ENCODE results near the gene POU5F1.

- TF ChIP-seq, protein P1, sequence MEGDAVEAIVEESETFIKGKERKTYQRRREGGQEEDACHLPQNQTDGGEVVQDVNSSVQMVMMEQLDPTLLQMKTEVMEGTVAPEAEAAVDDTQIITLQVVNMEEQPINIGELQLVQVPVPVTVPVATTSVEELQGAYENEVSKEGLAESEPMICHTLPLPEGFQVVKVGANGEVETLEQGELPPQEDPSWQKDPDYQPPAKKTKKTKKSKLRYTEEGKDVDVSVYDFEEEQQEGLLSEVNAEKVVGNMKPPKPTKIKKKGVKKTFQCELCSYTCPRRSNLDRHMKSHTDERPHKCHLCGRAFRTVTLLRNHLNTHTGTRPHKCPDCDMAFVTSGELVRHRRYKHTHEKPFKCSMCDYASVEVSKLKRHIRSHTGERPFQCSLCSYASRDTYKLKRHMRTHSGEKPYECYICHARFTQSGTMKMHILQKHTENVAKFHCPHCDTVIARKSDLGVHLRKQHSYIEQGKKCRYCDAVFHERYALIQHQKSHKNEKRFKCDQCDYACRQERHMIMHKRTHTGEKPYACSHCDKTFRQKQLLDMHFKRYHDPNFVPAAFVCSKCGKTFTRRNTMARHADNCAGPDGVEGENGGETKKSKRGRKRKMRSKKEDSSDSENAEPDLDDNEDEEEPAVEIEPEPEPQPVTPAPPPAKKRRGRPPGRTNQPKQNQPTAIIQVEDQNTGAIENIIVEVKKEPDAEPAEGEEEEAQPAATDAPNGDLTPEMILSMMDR (IDR thresholded peaks at IDR 0.05 in 8 of 11, conservative IDR thresholded peaks at IDR 0.05 in 3 of 11) = no peak
- no peak for TF ChIP-seq POLR2AphosphoS5 (IDR thresholded peaks at IDR 0.05)
Observed at GRCh38 chr6:31214516-31214915, 44.0 kb upstream of the POU5F1 start.

Data from spleen (tissue), 7 donors.